Vagina (tissue), 2 donors: ENCODE measurements around the gene DAZAP2.
"Not testable (repeated sequence)": the region's sequence is repeated elsewhere in the genome, so short reads cannot be mapped to it uniquely, and the experiment has no call there.

Experiments
- CTCF ChIP-seq, 3 experiments: fragments of 450-650 bp in 2 of 3; fragments of 200-600 bp in 1 of 3; sonication (generic) in 1 of 3; IDR thresholded peaks; one replicate each; pipeline ENCODE4 v1.5.1; 2017 to 2019; ENCODE audit warnings: antibody characterized with exemption in 3 of 3, mild to moderate bottlenecking in 2 of 3, moderate library complexity in 2 of 3
- POLR2A ChIP-seq, 2 donors: fragments of 450-650 bp; IDR thresholded peaks; one replicate each; pipeline ENCODE4 v1.6.1; 2017; ENCODE audit warnings: antibody characterized with exemption in 2 of 2, mild to moderate bottlenecking in 2 of 2, moderate library complexity in 2 of 2

- TF ChIP-seq CTCF, POLR2A (IDR thresholded peaks at IDR 0.05): not testable (repeated sequence)
These were observed 21.0 kb downstream of the DAZAP2 start for GRCh38 chr12:51259600-51259999.
